ENCODE data around the gene RNF222.
A peak's percentile ranks its signal among the peaks of the same experiment; 100 is the strongest.

Gene RNF222

GRCh38 chr17:8397636-8398035 is at the start of gene RNF222:
Gene RNF222, minus strand, starts transcription at chr17:8397827. Its CDS starts 4,366 bp downstream, at chr17:8393461.
- DNase-seq (ENCODE audit: low read depth in 3 of 3), result no peak

- no peak for DNase-seq (ENCODE audit: low read depth in 3 of 3)
Measured at GRCh38 chr17:8445536-8445935, 47.9 kb upstream of the RNF222 start.

- DNase-seq (ENCODE audit: low read depth in 3 of 3), result no peak
Measured at GRCh38 chr17:8444494-8444893, 46.9 kb upstream of the RNF222 start.

- no peak for DNase-seq (ENCODE audit: low read depth in 3 of 3)
Measured at GRCh38 chr17:8443756-8444155, 46.1 kb upstream of the RNF222 start.

GRCh38 chr17:8442310-8442709 is 44.7 kb upstream of the RNF222 start:
- no peak for DNase-seq (ENCODE audit: low read depth in 3 of 3)

- no peak for DNase-seq (ENCODE audit: low read depth in 3 of 3)
Measured at GRCh38 chr17:8441690-8442089, 44.1 kb upstream of the RNF222 start.

- no peak for DNase-seq (ENCODE audit: low read depth in 3 of 3)
Measured at GRCh38 chr17:8439681-8440080, 42.1 kb upstream of the RNF222 start.

GRCh38 chr17:8438441-8438840 is 40.8 kb upstream of the RNF222 start:
- no peak for DNase-seq (ENCODE audit: low read depth in 3 of 3)

GRCh38 chr17:8436844-8437171 is 39.2 kb upstream of the RNF222 start:
- DNase-seq (ENCODE audit: low read depth in 3 of 3), result no peak

GRCh38 chr17:8436169-8436843 is 38.7 kb upstream of the RNF222 start:
- peak; percentile 32 to 60 (median 32) for DNase-seq (ENCODE audit: low read depth in 3 of 3)

- DNase-seq (ENCODE audit: low read depth in 3 of 3), result peak; percentile 98 to 99 (median 98)
Measured at GRCh38 chr17:8435245-8436168, 37.9 kb upstream of the RNF222 start, which contains the start of gene NDEL1. Gene NDEL1, plus strand, starts transcription at chr17:8435884. Its CDS starts 8,388 bp downstream, at chr17:8444272.

- DNase-seq (ENCODE audit: low read depth in 3 of 3), result no peak
Measured at GRCh38 chr17:8430966-8431365, 33.3 kb upstream of the RNF222 start.

GRCh38 chr17:8426802-8427201 is 29.2 kb upstream of the RNF222 start:
- no peak for DNase-seq (ENCODE audit: low read depth in 3 of 3)

- no peak for DNase-seq (ENCODE audit: low read depth in 3 of 3)
Measured at GRCh38 chr17:8426094-8426720, 28.6 kb upstream of the RNF222 start.

- DNase-seq (ENCODE audit: low read depth in 3 of 3), result no peak
Measured at GRCh38 chr17:8421571-8421970, 23.9 kb upstream of the RNF222 start.

- DNase-seq (ENCODE audit: low read depth in 3 of 3), result no peak
Measured at GRCh38 chr17:8420041-8420934, 22.7 kb upstream of the RNF222 start.

- no peak for DNase-seq (ENCODE audit: low read depth in 3 of 3)
Measured at GRCh38 chr17:8419305-8419704, 21.7 kb upstream of the RNF222 start.

GRCh38 chr17:8418471-8418870 is 20.8 kb upstream of the RNF222 start:
- DNase-seq (ENCODE audit: low read depth in 3 of 3), result no peak

GRCh38 chr17:8417806-8418205 is 20.2 kb upstream of the RNF222 start:
- DNase-seq (ENCODE audit: low read depth in 3 of 3), result no peak

- DNase-seq (ENCODE audit: low read depth in 3 of 3), result no peak
Measured at GRCh38 chr17:8413938-8414337, 16.3 kb upstream of the RNF222 start.

- DNase-seq (ENCODE audit: low read depth in 3 of 3), result no peak
Measured at GRCh38 chr17:8413328-8413727, 15.7 kb upstream of the RNF222 start.

GRCh38 chr17:8412089-8412488 is 14.5 kb upstream of the RNF222 start:
- no peak for DNase-seq (ENCODE audit: low read depth in 3 of 3)

Data from stimulated activated CD4-positive, alpha-beta T cell treated with anti-CD3 and anti-CD28 coated beads, TNF-alpha, amount 100 ng/mL, for 48 hours (primary cell).